ES-I3 (cell line): Measurements from ENCODE around the gene CPT1C.

Source experiments
- H3K36me3 ChIP-seq: 2 replicates; pipeline ENCODE4 v1.6.1; 2013; ENCODE audit warnings: mild to moderate bottlenecking, low read length, control low read depth, moderate library complexity; ENCODE audit not compliant: insufficient read depth
- H3K4me1 ChIP-seq: 2 replicates; pipeline ENCODE4 v1.6.1; 2013; ENCODE audit warnings: mild to moderate bottlenecking, control low read depth, low read length; ENCODE audit not compliant: insufficient read depth
- H3K9ac ChIP-seq: 2 replicates; pipeline ENCODE4 v1.6.1; 2013; ENCODE audit warnings: low read depth, mild to moderate bottlenecking, low read length, moderate library complexity
- H3K9me3 ChIP-seq: 2 replicates; pipeline ENCODE4 v1.6.1; 2013; ENCODE audit warnings: mild to moderate bottlenecking, low read length, moderate library complexity; ENCODE audit not compliant: control insufficient read depth, insufficient read depth

The CPT1C gene

DNA sequence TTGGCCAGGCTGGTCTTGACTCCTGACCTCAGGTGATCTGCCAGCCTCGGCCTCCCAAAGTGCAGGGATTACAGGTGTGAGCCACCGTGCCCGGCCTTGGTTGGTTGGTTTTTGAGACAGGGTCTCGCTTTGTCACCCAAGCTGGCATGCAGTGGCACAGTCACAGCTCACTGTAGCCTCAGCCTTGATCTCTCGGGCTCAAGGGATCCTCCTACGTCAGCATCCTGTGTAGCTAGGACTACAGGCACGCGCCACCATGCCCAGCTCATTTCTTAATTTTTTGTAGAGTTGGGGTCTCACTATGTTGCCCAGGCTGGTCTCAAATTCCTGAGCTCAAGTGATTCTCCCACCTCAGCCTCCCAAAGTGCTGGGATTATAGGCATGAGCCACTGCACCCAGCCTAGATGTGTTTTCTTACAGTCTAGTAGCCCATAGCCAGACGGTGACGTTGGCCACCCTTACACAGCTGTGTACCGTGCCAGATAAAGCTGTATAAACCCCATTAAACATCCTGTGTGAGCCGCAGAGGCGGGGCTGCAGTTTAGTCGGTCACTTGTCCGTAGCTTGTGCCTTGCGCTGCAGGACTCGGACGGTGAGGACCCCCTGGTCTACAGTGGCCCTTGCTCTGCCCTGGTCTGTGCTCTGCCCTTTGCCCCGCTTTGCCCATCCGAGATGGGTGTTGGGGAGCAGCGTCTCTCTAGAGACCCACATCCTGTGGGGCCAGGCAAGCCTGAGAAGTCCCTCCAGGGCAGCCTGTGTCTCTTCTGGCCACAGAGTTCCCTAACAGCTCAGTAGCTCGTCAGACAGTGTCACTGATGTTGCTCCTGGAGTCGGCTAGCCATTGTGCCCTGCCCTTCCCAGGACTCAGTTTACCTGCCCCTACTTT is 35.1 kb upstream of the CPT1C start:
- no peaks in the 10 kb centered on the region for H3K9me3 ChIP-seq
- no peaks in the 10 kb centered on the region for H3K4me1 ChIP-seq
- H3K9ac ChIP-seq, result no peak overlapping the region
- peaks cover 17% of the 10 kb centered on the region for H3K36me3 ChIP-seq

DNA sequence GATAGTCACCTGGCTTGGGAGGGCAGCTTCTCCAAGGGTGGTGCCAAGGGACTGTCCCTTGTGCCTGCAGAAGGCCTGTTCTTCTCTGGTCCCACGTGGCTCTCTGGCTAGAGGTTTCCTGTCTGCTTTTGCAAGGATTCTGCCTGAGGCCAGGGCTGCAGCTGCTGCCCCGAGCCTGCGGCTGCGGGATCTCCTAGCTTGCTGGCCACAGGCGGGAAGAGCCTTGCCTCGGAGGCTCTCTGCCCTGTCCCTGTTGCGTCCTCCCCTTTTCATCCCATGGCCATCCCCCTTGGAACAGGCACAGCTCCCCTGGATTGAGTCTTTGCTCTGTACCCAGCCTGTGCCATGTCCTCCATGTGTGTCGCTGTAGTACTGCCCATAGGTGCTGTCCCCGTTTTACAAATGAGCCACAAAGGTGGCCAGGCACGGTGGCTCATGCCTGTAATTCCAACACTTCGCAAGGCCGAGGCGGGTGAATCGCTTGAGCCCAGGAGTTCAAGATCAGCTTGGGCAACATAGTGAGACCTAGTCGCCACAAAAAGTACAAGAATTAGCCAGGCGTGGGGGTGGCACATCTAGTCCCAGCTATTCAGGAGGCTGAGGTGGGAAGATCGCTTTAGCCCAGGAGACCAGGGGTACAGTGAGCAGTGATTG is 34.3 kb upstream of the CPT1C start:
- H3K9me3 ChIP-seq, result no peaks in the 10 kb centered on the region
- no peak overlapping the region for H3K9ac ChIP-seq
- H3K36me3 ChIP-seq, result peaks cover 17% of the 10 kb centered on the region
- H3K4me1 ChIP-seq, result no peaks in the 10 kb centered on the region

DNA sequence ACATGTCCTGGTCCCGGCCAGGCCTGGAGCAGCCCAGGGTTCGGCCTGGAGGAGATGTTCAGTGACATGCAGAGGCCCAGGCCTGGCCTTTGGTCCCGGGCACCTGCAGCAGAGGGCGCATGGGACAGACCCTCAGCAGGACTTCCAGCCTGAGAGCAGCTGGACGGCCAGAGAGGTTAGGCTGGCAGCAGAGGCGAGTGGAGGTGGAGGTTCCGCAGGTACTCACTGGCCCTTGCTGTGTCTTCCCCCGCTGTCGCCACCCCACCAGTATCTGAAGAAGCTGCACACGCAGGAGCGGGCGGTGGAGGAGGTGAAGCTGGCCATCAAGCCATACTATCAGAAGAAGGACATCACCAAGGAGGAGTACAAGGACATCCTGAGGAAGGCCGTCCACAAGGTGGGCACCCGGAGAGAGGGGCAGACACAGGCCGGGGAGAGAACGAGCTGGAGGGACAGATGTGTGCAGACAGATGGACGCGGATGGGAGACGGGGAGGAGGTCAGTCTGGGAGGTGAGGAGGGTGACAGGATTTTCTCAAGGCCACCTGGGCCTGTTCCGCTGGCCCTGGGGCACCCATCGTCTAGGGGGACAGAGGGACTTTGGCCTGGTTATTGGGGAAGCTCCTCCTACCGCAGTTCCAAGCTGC is 33.3 kb upstream of the CPT1C start:
- H3K4me1 ChIP-seq, result no peaks in the 10 kb centered on the region
- no peak overlapping the region for H3K9ac ChIP-seq
- peaks cover 17% of the 10 kb centered on the region for H3K36me3 ChIP-seq

DNA sequence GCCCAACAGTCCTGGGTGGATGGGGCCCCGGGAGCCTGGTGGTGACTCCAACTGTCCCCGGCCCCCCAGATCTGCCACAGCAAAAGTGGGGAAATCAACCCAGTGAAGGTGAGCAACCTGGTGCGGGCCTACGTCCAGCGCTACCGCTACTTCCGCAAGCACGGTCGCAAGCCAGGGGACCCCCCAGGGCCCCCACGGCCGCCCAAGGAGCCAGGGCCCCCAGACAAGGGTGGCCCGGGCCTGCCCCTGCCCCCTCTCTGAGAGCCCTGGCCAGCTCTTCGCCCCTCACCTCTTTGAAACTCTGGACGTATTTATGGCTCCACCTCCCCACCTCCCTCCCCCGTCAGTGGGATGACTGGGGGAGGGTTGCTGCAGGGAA is 32.8 kb upstream of the CPT1C start:
- no peak overlapping the region for H3K9ac ChIP-seq
- no peaks in the 10 kb centered on the region for H3K9me3 ChIP-seq
- H3K36me3 ChIP-seq, result peaks cover 17% of the 10 kb centered on the region
- no peaks in the 10 kb centered on the region for H3K4me1 ChIP-seq

More for the DNA sequence above, 33.3 kb upstream of the CPT1C start:
- H3K9me3 ChIP-seq, result no peaks in the 10 kb centered on the region

DNA sequence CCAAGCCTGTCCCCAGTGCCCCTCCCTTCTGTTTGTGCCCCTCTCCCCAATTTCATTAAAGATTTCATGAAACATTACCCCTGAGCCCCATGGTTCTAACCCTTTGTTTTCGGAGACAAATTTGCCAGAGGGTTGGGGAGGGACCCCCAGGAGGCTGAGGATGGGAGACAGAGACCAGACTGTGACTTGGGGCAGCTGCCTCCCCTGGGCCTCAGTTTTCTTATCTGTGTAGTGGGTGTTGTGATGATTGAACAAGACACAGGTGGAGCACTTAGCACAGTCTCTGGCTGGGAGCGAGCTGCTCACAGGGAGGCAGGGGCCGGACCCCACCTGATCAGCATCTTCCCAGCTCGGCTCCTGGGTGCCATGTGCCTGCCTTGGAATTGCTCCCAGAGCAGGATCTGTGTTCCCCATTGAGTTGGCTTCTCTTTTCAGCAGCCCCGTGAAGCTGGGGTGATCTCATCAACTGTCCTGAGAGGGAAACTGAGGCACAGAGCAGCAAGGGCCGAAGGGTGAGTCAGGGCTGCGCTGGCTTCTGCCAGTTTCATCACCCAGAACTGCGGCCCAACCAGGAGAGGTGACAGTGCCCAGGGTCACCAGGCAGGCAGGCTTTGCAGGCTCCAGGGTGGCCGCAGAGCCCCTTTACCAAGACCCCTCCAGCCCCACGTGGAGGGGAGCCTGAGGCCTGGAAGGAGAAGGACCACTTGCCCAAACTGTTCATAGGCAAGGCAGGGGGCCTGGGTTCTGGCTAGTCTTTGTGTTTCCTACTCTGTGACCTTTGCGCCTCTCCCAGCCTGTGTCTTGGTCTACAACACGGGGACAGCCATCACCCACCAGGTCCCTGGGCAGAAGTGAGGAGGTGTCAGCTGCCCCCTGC is 32.1 kb upstream of the CPT1C start:
- no peak overlapping the region for H3K9ac ChIP-seq
- H3K4me1 ChIP-seq, result no peaks in the 10 kb centered on the region
- H3K36me3 ChIP-seq, result peaks cover 17% of the 10 kb centered on the region
- no peaks in the 10 kb centered on the region for H3K9me3 ChIP-seq

DNA sequence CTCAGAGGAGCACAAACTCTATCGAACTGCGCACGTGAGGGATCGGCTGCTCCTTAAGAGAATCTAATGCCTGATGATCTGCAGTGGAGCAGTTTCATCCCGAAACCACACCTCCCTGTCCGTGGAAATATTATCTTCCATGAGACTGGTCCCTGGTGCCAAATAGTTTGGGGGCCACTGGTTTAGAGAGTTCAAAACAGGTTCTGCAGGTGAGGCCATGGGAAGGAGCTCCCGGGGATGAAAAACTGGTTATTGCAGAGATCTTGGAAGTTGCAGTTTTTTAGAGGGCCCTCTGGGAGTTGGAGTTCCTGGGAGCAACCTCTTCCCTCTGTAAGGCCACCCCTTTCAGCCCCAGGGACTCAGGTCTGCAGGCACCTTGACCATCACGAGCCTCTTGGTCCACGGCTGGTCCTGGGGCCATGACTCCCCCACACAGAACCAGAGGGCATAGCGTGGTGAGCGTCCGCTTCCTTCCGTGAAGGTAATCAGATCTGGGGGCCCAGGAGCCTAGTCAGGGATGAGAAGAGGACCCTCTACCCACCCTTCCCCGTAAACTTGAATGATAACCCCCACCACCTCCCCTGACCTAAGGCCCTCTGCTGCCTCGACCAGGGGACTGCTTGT is 30.5 kb upstream of the CPT1C start:
- Histone ChIP-seq H3K4me1 (no peaks in the 10 kb centered on the region), H3K9ac (no peak overlapping the region), H3K9me3 (no peaks in the 10 kb centered on the region), H3K36me3 (peaks cover 17% of the 10 kb centered on the region)

DNA sequence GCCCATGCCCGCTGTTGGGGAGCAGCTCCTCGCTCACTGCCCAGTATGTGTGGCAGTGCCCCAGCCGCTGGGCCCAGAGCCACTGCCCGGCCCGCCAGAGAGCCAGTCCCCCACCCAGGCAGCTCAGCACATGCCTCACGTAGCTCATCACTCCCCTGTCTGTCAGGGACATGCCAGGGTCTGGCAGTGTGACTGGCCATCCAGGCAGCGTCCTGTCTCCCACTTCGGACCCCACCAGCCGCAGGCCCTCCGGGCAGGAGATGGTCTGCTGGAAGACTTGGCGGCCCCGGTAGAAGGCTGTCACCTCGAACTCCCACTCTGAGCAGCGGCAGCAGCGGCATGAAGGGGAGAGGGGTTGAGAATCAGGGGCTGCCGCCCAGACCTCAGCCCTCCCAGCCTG is 28.9 kb upstream of the CPT1C start:
- Histone ChIP-seq H3K9ac (no peak overlapping the region), H3K4me1 (no peaks in the 10 kb centered on the region; the same call in 1 of the 2 replicates), H3K36me3 (peaks cover 17% of the 10 kb centered on the region), H3K9me3 (no peaks in the 10 kb centered on the region)

DNA sequence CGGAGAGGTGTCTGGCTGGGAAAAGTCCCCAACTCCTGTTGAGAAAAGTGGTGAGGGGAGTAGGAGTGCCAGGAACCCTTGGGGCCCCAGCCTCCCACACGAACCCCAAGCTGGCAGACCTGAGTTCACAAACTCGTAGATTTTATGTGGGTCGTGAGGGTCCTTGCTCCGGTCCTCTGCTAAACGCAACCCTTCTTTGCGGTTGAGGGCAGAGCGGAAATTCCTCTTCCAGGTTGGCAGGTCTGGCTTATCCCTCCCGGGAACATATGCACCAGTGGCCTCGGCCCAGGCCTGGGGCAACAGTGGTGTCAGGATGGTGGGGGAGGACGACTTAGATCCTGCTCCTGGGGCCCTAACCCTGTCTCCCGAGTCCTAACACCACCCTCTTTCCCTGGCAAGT is 27.7 kb upstream of the CPT1C start:
- Histone ChIP-seq H3K9me3 (no peaks in the 10 kb centered on the region), H3K9ac (no peak overlapping the region), H3K36me3 (peaks cover 14% of the 10 kb centered on the region), H3K4me1 (no peaks in the 10 kb centered on the region; the same call in 1 of the 2 replicates)

DNA sequence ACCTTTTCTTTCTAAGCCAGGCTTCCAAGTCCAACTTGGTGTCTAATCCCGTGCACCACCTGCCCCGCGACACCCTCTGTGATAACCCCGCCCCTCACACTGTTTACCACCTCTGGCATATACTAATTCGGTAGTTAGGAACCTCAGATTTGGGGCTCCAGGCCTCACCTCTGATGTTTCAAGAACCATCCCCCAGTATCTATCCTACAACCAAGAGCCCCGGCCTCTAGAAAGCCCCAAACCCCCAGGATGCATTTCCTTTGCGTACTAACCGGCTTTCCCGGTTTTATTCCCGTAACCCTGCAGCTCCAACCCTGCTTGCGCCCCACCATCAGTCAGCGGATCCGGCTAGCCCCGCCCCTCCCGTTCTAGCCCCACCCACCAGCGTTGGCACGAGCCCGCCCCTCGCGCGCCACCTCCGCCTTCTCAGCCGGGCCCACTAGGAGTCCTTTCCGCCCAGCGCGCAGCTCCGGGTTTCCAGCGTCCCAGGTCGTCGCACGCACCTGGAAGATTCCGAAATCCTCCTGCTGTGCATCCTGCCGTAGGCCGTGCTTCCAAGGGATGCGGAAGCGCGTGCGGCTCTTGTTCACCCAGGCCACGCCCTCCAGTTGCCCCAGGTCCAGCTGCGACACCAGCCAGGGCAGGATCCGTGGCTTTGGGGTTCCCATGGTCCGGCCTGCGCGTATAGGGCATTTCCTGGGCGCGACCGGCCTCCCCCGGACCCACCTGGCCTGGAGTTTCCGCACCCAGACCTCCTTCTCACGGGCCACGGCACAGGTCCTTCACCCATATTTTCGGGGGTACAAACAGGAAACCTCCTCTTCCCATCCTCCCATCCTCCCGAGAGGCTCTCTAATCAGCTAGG is 26.5 kb upstream of the CPT1C start:
- Histone ChIP-seq H3K9ac (peak overlapping the region; percentile 95), H3K36me3 (peaks cover 6% of the 10 kb centered on the region), H3K9me3 (no peaks in the 10 kb centered on the region), H3K4me1 (no peaks in the 10 kb centered on the region; the same call in 1 of the 2 replicates)

DNA sequence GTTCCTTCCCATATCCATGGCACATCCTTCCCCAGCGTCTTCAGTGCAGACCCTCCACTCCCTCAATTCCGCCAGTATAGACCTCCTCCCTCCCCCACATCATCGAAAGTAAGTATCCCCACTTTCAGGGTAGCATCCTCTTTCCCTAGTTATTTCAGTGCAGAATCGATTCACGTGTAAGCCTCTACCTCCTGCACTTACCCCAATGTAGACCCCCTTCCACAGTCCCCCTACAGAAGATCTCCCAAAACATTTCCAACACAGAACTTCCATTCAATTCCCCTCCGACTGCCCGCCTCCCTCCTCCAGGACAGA is 25.9 kb upstream of the CPT1C start:
- Histone ChIP-seq H3K9me3 (no peaks in the 10 kb centered on the region), H3K4me1 (no peaks in the 10 kb centered on the region; the same call in 1 of the 2 replicates), H3K36me3 (peaks cover 3% of the 10 kb centered on the region; the same call in 1 of the 2 replicates), H3K9ac (peak overlapping the region; percentile 95)

DNA sequence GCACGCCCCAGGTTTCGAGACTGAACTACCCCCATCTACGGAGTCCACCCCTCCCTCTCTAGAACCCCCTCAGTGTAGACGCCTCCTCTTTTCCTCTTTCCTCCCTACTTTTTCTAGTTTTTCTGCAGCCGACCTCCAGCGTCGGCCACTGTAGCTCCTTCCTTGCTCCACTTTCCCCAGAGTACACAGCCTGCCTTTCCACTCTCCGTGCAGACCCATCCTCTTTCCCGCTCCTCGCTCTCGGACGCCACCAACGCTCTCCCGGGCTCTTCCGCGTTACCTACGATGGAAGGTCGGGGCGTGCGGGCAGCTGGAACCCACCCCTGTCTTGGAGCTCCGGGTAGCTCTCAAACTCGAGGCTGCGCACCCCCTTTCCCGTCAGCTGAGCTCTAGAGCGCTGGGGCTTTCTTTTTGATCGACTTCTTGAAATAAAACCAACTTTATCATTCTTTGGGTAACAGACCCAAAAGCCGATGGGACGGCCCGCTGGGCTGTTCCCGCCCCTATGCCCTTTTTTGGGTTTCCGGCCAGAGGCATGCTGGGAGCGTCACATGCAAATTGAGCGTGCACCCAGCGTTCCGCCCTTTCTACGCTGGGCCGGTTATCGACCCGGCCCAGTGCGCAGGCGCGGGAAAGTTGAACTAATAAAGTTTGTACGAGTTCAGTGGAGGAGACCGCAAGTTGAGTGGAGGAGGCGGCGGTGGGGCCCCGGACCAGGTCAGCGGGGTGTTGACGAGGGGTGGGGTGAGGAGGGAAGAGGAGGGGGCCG is 25.4 kb upstream of the CPT1C start, which contains the start of the genes BCL2L12 and IRF3:
TSS of gene BCL2L12 (plus strand) at position 583 of the 769 bp plus-strand sequence. CDS start 760 bp downstream, outside the sequence.
TSS of gene IRF3 (minus strand) at position 507 of the 769 bp plus-strand sequence. CDS start 1,019 bp downstream, outside the sequence.
- Histone ChIP-seq H3K4me1 (no peaks in the 10 kb centered on the region; the same call in 1 of the 2 replicates), H3K9ac (peak within 1 kb of the TSS; percentile 95), H3K9me3 (no peaks in the 10 kb centered on the region), H3K36me3 (peaks cover under 1% of the 10 kb centered on the region; the same call in 1 of the 2 replicates)

DNA sequence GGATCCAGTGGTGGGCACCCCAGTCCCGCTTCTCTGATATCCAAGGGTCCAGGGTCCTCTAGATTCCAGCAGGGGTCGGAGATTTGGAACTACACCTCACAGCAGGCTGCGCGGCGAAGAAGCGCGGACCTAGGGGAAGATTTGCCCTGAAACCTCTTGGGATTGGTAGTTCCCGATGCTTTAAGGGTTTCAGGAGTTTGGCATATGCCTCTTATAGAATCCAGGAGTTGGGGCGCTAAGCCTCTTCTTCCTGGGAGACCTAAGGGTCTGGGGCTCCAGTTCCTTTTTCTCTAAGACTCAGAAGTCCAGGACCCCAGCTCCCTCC is 24.8 kb upstream of the CPT1C start:
- H3K36me3 ChIP-seq, result no peaks in the 10 kb centered on the region
- H3K9me3 ChIP-seq, result no peaks in the 10 kb centered on the region
- peak overlapping the region; percentile 95 for H3K9ac ChIP-seq
- H3K4me1 ChIP-seq, result no peaks in the 10 kb centered on the region; the same call in 1 of the 2 replicates
